Measurements from ENCODE around the gene INSRR.
A peak's percentile ranks its signal among the peaks of the same experiment; 100 is the strongest.

Gene INSRR

GRCh38 chr1:156845055-156845952, 13.6 kb downstream of the INSRR start:
- TF ChIP-seq TAF1 (IDR thresholded peaks at IDR 0.05; ENCODE audit: borderline replicate concordance, low read depth, low read length) (no peak), POLR2A (IDR thresholded peaks at IDR 0.05; ENCODE audit: low read depth, low read length) (no peak), POLR2AphosphoS5 (IDR thresholded peaks at IDR 0.05; ENCODE audit: low read depth, low read length) (no peak)
- FAIRE-seq (no peak), DNase-seq (ENCODE audit: insufficient read length) (no peak)

GRCh38 chr1:156844638-156845037, 14.3 kb downstream of the INSRR start:
- TF ChIP-seq TAF1 (IDR thresholded peaks at IDR 0.05; ENCODE audit: borderline replicate concordance, low read depth, low read length) (no peak), POLR2A (IDR thresholded peaks at IDR 0.05; ENCODE audit: low read depth, low read length) (no peak), POLR2AphosphoS5 (IDR thresholded peaks at IDR 0.05; ENCODE audit: low read depth, low read length) (no peak)
- FAIRE-seq (peak; percentile 9), DNase-seq (ENCODE audit: insufficient read length) (no peak)

- DNase-seq (ENCODE audit: insufficient read length) (no peak), FAIRE-seq (no peak)
- TF ChIP-seq POLR2AphosphoS5 (IDR thresholded peaks at IDR 0.05; ENCODE audit: low read depth, low read length) (no peak), TAF1 (IDR thresholded peaks at IDR 0.05; ENCODE audit: borderline replicate concordance, low read depth, low read length) (no peak), POLR2A (IDR thresholded peaks at IDR 0.05; ENCODE audit: low read depth, low read length) (no peak)
Observed at GRCh38 chr1:156844102-156844501, 14.8 kb downstream of the INSRR start.

GRCh38 chr1:156842618-156843300, 16.2 kb downstream of the INSRR start:
- FAIRE-seq (no peak), DNase-seq (ENCODE audit: insufficient read length) (no peak)
- TF ChIP-seq TAF1 (IDR thresholded peaks at IDR 0.05; ENCODE audit: borderline replicate concordance, low read depth, low read length): no peak
- no peak for TF ChIP-seq POLR2AphosphoS5 (IDR thresholded peaks at IDR 0.05; ENCODE audit: low read depth, low read length)
- TF ChIP-seq POLR2A (IDR thresholded peaks at IDR 0.05; ENCODE audit: low read depth, low read length): no peak

DNA sequence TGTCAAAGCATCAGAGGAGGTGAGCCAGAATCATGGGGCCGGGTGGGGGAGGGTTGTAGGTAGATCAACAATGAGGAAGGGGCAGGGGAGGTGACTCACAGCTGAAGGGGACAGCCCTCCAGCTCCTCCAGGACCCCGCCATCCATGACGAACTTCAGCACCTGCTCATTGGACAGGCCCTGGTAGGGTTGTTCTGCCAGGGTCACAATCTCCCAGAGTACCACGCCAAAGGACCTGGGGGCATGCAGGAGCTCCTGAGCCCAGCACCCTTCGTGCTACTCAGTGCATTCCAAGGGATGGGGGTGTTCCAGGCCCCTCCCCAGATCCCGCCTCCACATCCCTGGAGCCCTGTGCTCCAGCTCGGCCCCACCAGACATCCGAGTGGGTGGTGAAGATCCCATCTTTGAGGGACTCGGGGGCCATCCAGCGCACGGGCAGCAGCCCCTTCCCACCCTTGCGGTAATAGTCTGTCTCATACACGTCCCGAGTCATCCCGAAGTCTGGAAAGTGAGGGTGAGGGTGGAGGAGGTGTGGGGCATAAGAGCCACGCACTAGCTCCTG, 17.5 kb downstream of the INSRR start:
- FAIRE-seq (no peak), DNase-seq (ENCODE audit: insufficient read length) (no peak)
- TF ChIP-seq POLR2AphosphoS5 (IDR thresholded peaks at IDR 0.05; ENCODE audit: low read depth, low read length) (no peak), POLR2A (IDR thresholded peaks at IDR 0.05; ENCODE audit: low read depth, low read length) (no peak), TAF1 (IDR thresholded peaks at IDR 0.05; ENCODE audit: borderline replicate concordance, low read depth, low read length) (no peak)

- FAIRE-seq (no peak), DNase-seq (ENCODE audit: insufficient read length) (no peak)
- TF ChIP-seq POLR2AphosphoS5 (IDR thresholded peaks at IDR 0.05; ENCODE audit: low read depth, low read length) (no peak), POLR2A (IDR thresholded peaks at IDR 0.05; ENCODE audit: low read depth, low read length) (no peak), TAF1 (IDR thresholded peaks at IDR 0.05; ENCODE audit: borderline replicate concordance, low read depth, low read length) (no peak)
Observed at GRCh38 chr1:156840898-156841279, 18.0 kb downstream of the INSRR start.

GRCh38 chr1:156840186-156840897, 18.6 kb downstream of the INSRR start:
- TF ChIP-seq TAF1 (IDR thresholded peaks at IDR 0.05; ENCODE audit: borderline replicate concordance, low read depth, low read length): no peak
- no peak for TF ChIP-seq POLR2AphosphoS5 (IDR thresholded peaks at IDR 0.05; ENCODE audit: low read depth, low read length)
- no peak for TF ChIP-seq POLR2A (IDR thresholded peaks at IDR 0.05; ENCODE audit: low read depth, low read length)
- FAIRE-seq: no peak

GRCh38 chr1:156839426-156840109, 19.3 kb downstream of the INSRR start:
- FAIRE-seq: no peak
- TF ChIP-seq POLR2A (IDR thresholded peaks at IDR 0.05; ENCODE audit: low read depth, low read length) (no peak), POLR2AphosphoS5 (IDR thresholded peaks at IDR 0.05; ENCODE audit: low read depth, low read length) (no peak), TAF1 (IDR thresholded peaks at IDR 0.05; ENCODE audit: borderline replicate concordance, low read depth, low read length) (no peak)
- DNase-seq (ENCODE audit: insufficient read length): no peak

More at GRCh38 chr1:156840186-156840897, 18.6 kb downstream of the INSRR start:
- no peak for DNase-seq (ENCODE audit: insufficient read length)

GRCh38 chr1:156838972-156839371, 19.9 kb downstream of the INSRR start:
- no peak for DNase-seq (ENCODE audit: insufficient read length)
- TF ChIP-seq TAF1 (IDR thresholded peaks at IDR 0.05; ENCODE audit: borderline replicate concordance, low read depth, low read length) (no peak), POLR2A (IDR thresholded peaks at IDR 0.05; ENCODE audit: low read depth, low read length) (no peak), POLR2AphosphoS5 (IDR thresholded peaks at IDR 0.05; ENCODE audit: low read depth, low read length) (no peak)
- FAIRE-seq: peak; percentile 86

DNA sequence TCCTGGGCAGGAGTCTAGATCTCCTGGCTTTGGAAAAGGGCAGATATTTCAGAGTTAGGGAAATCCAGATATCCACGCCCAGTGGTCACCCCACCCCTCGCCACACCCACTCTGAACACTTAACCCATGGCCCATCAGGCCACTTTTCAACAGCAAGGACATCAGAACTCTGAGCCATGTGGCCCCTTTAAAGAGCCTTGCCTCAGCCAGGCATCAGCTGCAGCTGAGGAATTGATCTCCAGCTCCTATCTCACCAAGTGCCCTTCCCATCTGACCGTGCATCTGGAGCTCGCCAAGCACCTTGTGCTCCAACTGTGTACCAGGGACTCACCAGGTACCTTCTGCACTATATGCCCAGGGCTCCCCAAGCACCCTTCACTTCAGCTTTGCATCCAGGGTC, 22.0 kb downstream of the INSRR start:
- FAIRE-seq: no peak
- TF ChIP-seq POLR2A (IDR thresholded peaks at IDR 0.05; ENCODE audit: low read depth, low read length) (no peak), TAF1 (IDR thresholded peaks at IDR 0.05; ENCODE audit: borderline replicate concordance, low read depth, low read length) (no peak), POLR2AphosphoS5 (IDR thresholded peaks at IDR 0.05; ENCODE audit: low read depth, low read length) (no peak)
- DNase-seq (ENCODE audit: insufficient read length): no peak
